Activated T-helper 17 cell treated with anti-CD3 and anti-CD28 coated beads, Interleukin-2, amount 50 U/mL, for 72 hours (primary cell): ENCODE data around the gene BLACAT1. TPM values are rescaled to one million over a fixed set of nuclear protein-coding genes. Genes with fewer than 3 reads are reported as not detected.

ENCODE experiments used
- ATAC-seq: fragments of 150-1000 bp; cut with Tn5 transposase; replicated peaks from 2 replicates; pipeline ENCODE4 v1.10.0; 2021; ENCODE audit warnings: mild to moderate bottlenecking, moderate library complexity
- H3K27ac Mint-ChIP-seq: one replicate; pipeline ENCODE4 v1.8.0; 2022; ENCODE audit warnings: mixed read lengths
- H3K27me3 Mint-ChIP-seq: one replicate; pipeline ENCODE4 v1.8.0; 2022; ENCODE audit warnings: mixed read lengths
- H3K36me3 Mint-ChIP-seq: one replicate; pipeline ENCODE4 v1.8.0; 2022; ENCODE audit warnings: low read depth, mild to moderate bottlenecking, mixed read lengths
- H3K4me1 Mint-ChIP-seq: one replicate; pipeline ENCODE4 v1.8.0; 2022; ENCODE audit warnings: mixed read lengths
- H3K4me3 Mint-ChIP-seq: one replicate; pipeline ENCODE4 v1.8.0; 2022; ENCODE audit warnings: mild to moderate bottlenecking, mixed read lengths
- H3K9me3 Mint-ChIP-seq: one replicate; pipeline ENCODE4 v1.8.0; 2022; ENCODE audit warnings: mixed read lengths
- total RNA-seq, 2 donors: library from RNA; stranded (reverse); gene quantifications; one replicate each; pipeline ENCODE4 v1.2.3, GENCODE V29; 2022

The BLACAT1 gene
- under 1 TPM; 0.61 to 0.95 TPM for total RNA-seq

GRCh38 chr1:205455581-205456382 lies at the start of gene BLACAT1:
Gene BLACAT1 (minus strand): TSS chr1:205456045.
- H3K4me3 Mint-ChIP-seq, result peak within 1 kb of the TSS; percentile 61
- peaks cover 61% of the 10 kb centered on the region for H3K27me3 Mint-ChIP-seq
- H3K27ac Mint-ChIP-seq, result no peak within 1 kb of the TSS
- no peak for ATAC-seq
- H3K36me3 Mint-ChIP-seq, result no peaks in the 10 kb centered on the region
- peaks cover 5% of the 10 kb centered on the region for H3K4me1 Mint-ChIP-seq
- no peaks in the 10 kb centered on the region for H3K9me3 Mint-ChIP-seq

GRCh38 chr1:205505076-205505729 lies 49.4 kb upstream of the BLACAT1 start:
- ATAC-seq, result peak; percentile 4
- H3K27ac Mint-ChIP-seq, result peak overlapping the region; percentile 58

GRCh38 chr1:205504311-205505075 lies 48.6 kb upstream of the BLACAT1 start, which contains the start of gene CDK18:
Gene CDK18 (plus strand): TSS chr1:205504669. CDS start chr1:205523168, 18,499 bp downstream.
- Mint-ChIP-seq H3K27ac (peak within 1 kb of the TSS; percentile 58), H3K4me1 (no peaks in the 10 kb centered on the region), H3K36me3 (no peaks in the 10 kb centered on the region), H3K27me3 (no peaks in the 10 kb centered on the region), H3K4me3 (peak within 1 kb of the TSS; percentile 76), H3K9me3 (no peaks in the 10 kb centered on the region)
- ATAC-seq, result peak; percentile 64

More at GRCh38 chr1:205505076-205505729, 49.4 kb upstream of the BLACAT1 start:
- no peaks in the 10 kb centered on the region for H3K36me3 Mint-ChIP-seq
- no peaks in the 10 kb centered on the region for H3K9me3 Mint-ChIP-seq
- H3K4me3 Mint-ChIP-seq, result peak overlapping the region; percentile 76
- no peaks in the 10 kb centered on the region for H3K4me1 Mint-ChIP-seq
- H3K27me3 Mint-ChIP-seq, result no peaks in the 10 kb centered on the region

- Mint-ChIP-seq H3K27me3 (no peaks in the 10 kb centered on the region), H3K4me1 (no peaks in the 10 kb centered on the region), H3K4me3 (no peak overlapping the region), H3K36me3 (no peaks in the 10 kb centered on the region), H3K9me3 (no peaks in the 10 kb centered on the region), H3K27ac (no peak overlapping the region)
- no peak for ATAC-seq
These were observed 47.1 kb upstream of the BLACAT1 start for GRCh38 chr1:205502992-205503391.

GRCh38 chr1:205502111-205502810 lies 46.4 kb upstream of the BLACAT1 start:
- Mint-ChIP-seq H3K27me3 (no peaks in the 10 kb centered on the region), H3K27ac (no peak overlapping the region), H3K9me3 (no peaks in the 10 kb centered on the region), H3K4me3 (no peak overlapping the region), H3K4me1 (no peaks in the 10 kb centered on the region), H3K36me3 (no peaks in the 10 kb centered on the region)
- no peak for ATAC-seq

- no peak overlapping the region for H3K4me3 Mint-ChIP-seq
- H3K27me3 Mint-ChIP-seq, result peaks cover 2% of the 10 kb centered on the region
- no peaks in the 10 kb centered on the region for H3K36me3 Mint-ChIP-seq
- H3K4me1 Mint-ChIP-seq, result no peaks in the 10 kb centered on the region
- H3K27ac Mint-ChIP-seq, result no peak overlapping the region
- ATAC-seq, result no peak
- no peaks in the 10 kb centered on the region for H3K9me3 Mint-ChIP-seq
These were observed 44.7 kb upstream of the BLACAT1 start for GRCh38 chr1:205500240-205501233.

- no peak for ATAC-seq
- H3K4me3 Mint-ChIP-seq, result no peak overlapping the region
- H3K27me3 Mint-ChIP-seq, result peaks cover 7% of the 10 kb centered on the region
- H3K36me3 Mint-ChIP-seq, result no peaks in the 10 kb centered on the region
- H3K27ac Mint-ChIP-seq, result no peak overlapping the region
- H3K4me1 Mint-ChIP-seq, result no peaks in the 10 kb centered on the region
- H3K9me3 Mint-ChIP-seq, result no peaks in the 10 kb centered on the region
These were observed 43.9 kb upstream of the BLACAT1 start for GRCh38 chr1:205499789-205500188.

- peaks cover 19% of the 10 kb centered on the region for H3K27me3 Mint-ChIP-seq
- H3K27ac Mint-ChIP-seq, result no peak overlapping the region
- H3K9me3 Mint-ChIP-seq, result no peaks in the 10 kb centered on the region
- no peaks in the 10 kb centered on the region for H3K36me3 Mint-ChIP-seq
- H3K4me1 Mint-ChIP-seq, result no peaks in the 10 kb centered on the region
- ATAC-seq, result no peak
- H3K4me3 Mint-ChIP-seq, result no peak overlapping the region
These were observed 41.5 kb upstream of the BLACAT1 start for GRCh38 chr1:205497351-205497750.

GRCh38 chr1:205496661-205497060 lies 40.8 kb upstream of the BLACAT1 start:
- H3K27me3 Mint-ChIP-seq, result peaks cover 26% of the 10 kb centered on the region
- H3K27ac Mint-ChIP-seq, result no peak overlapping the region
- no peaks in the 10 kb centered on the region for H3K4me1 Mint-ChIP-seq
- H3K9me3 Mint-ChIP-seq, result no peaks in the 10 kb centered on the region
- H3K36me3 Mint-ChIP-seq, result no peaks in the 10 kb centered on the region
- ATAC-seq, result no peak
- H3K4me3 Mint-ChIP-seq, result no peak overlapping the region

GRCh38 chr1:205495237-205495823 lies 39.5 kb upstream of the BLACAT1 start:
- Mint-ChIP-seq H3K27ac (no peak overlapping the region), H3K36me3 (no peaks in the 10 kb centered on the region), H3K4me1 (no peaks in the 10 kb centered on the region), H3K27me3 (peaks cover 26% of the 10 kb centered on the region), H3K4me3 (no peak overlapping the region), H3K9me3 (no peaks in the 10 kb centered on the region)
- no peak for ATAC-seq

- Mint-ChIP-seq H3K27me3 (peaks cover 35% of the 10 kb centered on the region), H3K27ac (no peak overlapping the region), H3K9me3 (no peaks in the 10 kb centered on the region), H3K4me1 (no peaks in the 10 kb centered on the region), H3K4me3 (no peak overlapping the region), H3K36me3 (no peaks in the 10 kb centered on the region)
- no peak for ATAC-seq
These were observed 38.3 kb upstream of the BLACAT1 start for GRCh38 chr1:205494115-205494514.

- no peak overlapping the region for H3K4me3 Mint-ChIP-seq
These were observed 37.6 kb upstream of the BLACAT1 start for GRCh38 chr1:205493241-205494085.

More at GRCh38 chr1:205493241-205494085, 37.6 kb upstream of the BLACAT1 start:
- Mint-ChIP-seq H3K27ac (no peak overlapping the region), H3K36me3 (no peaks in the 10 kb centered on the region), H3K9me3 (no peaks in the 10 kb centered on the region), H3K4me1 (no peaks in the 10 kb centered on the region), H3K27me3 (peaks cover 36% of the 10 kb centered on the region)
- ATAC-seq, result peak; percentile 81
